ENCODE measurements around the gene ALDH1A1.
"Not testable (repeated sequence)": the region's sequence is repeated elsewhere in the genome, so short reads cannot be mapped to it uniquely, and the experiment has no call there.

ALDH1A1 gene

DNA sequence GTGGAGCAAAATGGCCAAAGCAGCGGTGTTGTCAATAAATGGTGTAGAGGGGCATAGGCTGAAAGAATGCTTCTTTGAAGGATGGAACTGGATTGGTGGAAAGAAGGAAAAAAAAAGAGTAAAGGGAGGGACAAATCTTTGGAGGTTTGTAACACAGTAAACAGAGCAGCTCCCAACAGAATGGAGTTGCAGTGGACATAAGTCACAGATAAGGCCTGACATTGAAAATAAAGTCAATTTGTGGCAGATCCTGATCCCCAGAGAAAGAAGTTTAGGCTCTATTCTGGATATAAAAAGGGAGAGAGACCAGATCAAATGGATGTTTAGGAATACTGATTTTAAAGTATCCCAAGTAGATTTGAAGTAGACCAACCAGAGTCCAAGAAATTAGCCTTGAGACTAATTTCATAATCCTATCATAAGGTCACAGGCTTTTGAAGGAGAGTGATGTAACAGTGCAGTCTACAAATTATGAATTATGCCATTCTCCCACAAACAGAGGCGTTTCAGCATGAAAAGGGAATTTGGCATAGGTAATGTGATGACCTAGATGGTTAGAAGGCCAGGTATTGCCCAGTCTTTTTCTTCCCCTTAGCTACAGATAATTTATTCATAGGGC, 8.9 kb downstream of the ALDH1A1 start:
- DNase-seq (ENCODE audit: low read depth, low spot score): no peak

GRCh38 chr9:72942451-72942850, 10.4 kb downstream of the ALDH1A1 start:
- DNase-seq (ENCODE audit: low read depth, low spot score): no peak

- DNase-seq (ENCODE audit: low read depth, low spot score): not testable (repeated sequence)
Measured at GRCh38 chr9:72939581-72939980, 13.3 kb downstream of the ALDH1A1 start.

- DNase-seq (ENCODE audit: low read depth, low spot score): no peak
Measured at GRCh38 chr9:72937545-72937944, 15.3 kb downstream of the ALDH1A1 start.

- no peak for DNase-seq (ENCODE audit: low read depth, low spot score)
Measured at GRCh38 chr9:72936679-72937078, 16.2 kb downstream of the ALDH1A1 start.

DNA sequence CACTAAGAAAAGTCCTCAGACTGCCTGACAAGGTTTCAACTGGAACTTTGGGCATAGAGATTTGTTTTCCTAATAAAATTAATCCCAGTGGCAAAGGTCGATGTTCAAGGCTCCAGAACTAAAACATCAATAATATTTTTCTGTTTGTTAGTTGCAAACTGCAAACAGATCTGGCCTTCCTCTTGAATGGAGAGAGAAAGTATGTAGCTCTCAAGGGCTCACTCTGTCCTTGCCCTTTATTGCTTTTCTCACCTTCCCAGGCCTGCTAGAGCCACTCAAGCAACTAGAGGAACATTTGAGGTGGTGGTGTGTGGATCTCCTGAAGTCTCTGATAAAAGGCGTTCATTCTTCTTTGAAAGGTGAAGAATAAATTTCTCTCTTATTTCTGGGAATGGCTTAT, 16.6 kb downstream of the ALDH1A1 start:
- no peak for DNase-seq (ENCODE audit: low read depth, low spot score)

DNA sequence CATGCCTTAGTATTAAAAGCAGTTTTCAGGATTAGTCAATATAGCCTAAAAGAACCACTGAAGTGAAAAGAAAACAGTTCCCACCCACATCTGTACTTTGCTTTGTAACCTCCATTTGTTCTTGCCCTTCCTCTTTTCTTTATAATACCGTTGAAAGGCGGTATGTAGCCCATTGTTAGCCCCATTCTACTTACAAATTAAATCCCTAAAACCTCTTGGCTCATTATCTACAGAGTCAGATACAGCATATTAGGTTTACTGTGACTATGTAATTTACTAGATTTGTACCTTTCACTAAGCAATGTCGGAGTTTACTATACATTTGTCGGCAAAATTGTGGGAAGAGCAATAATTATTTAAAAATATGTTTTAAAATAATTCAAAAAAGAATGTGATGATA, 17.3 kb downstream of the ALDH1A1 start:
- DNase-seq (ENCODE audit: low read depth, low spot score): no peak

GRCh38 chr9:72933730-72934665, 18.9 kb downstream of the ALDH1A1 start:
- no peak for DNase-seq (ENCODE audit: low read depth, low spot score)

GRCh38 chr9:72932619-72933018, 20.2 kb downstream of the ALDH1A1 start:
- DNase-seq (ENCODE audit: low read depth, low spot score): no peak

- no peak for DNase-seq (ENCODE audit: low read depth, low spot score)
Measured at GRCh38 chr9:72931897-72932296, 21.0 kb downstream of the ALDH1A1 start.

- no peak for DNase-seq (ENCODE audit: low read depth, low spot score)
Measured at GRCh38 chr9:72931437-72931836, 21.4 kb downstream of the ALDH1A1 start.

- DNase-seq (ENCODE audit: low read depth, low spot score): no peak
Measured at GRCh38 chr9:72930828-72931227, 22.0 kb downstream of the ALDH1A1 start.

DNA sequence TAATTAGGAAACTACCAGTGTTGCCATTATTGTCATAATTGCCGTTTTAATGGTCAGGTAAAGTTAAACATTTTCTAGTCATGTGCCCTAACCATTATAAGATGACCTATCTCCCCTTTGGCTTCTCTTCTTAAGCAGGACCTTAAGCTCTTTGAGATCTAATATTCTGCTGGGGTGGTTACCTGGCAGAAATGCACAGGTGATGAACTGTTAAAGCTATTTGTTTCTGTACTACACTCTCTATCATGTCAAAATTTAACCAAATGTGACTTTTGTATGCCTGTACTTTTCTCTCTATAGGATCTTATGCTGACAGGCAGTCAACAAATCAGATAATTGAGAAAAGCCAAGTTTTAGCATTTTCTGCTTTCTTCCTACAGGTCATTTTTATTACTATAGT, 23.3 kb downstream of the ALDH1A1 start:
- DNase-seq (ENCODE audit: low read depth, low spot score): no peak

DNA sequence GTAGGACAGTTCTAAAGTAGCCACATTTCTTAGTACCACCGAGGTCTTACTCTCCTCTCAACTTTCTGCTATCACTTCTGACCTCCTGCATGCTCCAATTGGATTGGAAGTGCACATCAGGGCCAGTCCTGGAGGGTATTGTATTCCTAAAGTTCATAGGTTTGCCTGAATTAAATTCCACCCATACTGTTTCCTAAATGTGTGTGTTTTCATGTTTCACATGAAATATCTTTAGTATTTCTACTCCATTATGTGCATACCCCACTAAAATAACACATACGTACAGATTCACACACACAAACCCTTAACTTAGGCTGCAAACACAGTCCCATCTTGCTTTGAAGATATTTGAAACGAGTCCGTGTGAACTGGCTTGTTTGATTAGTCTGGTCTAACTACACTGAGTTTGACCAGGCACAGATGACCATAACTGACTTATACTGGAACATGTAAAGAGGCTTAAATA, 24.8 kb downstream of the ALDH1A1 start:
- DNase-seq (ENCODE audit: low read depth, low spot score): no peak

DNA sequence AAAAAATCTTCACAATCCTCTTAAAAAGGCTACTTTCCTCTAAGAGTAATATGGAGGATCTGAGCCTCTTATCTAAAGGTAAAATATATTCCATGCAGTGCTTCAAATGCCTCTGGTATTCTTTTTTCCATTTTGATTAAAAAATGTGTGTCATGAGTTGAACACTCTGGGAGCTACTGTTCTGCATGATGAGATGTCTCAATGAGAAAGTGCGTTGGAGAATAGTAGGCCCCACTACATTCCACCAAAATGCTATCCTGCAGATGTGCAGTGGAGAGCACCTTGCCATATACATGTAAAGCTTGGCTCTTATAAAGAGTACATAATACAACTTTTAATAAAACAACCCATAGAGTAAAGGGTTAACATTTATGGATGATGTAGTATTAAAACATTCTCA, 26.3 kb downstream of the ALDH1A1 start:
- no peak for DNase-seq (ENCODE audit: low read depth, low spot score)

- no peak for DNase-seq (ENCODE audit: low read depth, low spot score)
Measured at GRCh38 chr9:72925891-72926290, 27.0 kb downstream of the ALDH1A1 start.

DNA sequence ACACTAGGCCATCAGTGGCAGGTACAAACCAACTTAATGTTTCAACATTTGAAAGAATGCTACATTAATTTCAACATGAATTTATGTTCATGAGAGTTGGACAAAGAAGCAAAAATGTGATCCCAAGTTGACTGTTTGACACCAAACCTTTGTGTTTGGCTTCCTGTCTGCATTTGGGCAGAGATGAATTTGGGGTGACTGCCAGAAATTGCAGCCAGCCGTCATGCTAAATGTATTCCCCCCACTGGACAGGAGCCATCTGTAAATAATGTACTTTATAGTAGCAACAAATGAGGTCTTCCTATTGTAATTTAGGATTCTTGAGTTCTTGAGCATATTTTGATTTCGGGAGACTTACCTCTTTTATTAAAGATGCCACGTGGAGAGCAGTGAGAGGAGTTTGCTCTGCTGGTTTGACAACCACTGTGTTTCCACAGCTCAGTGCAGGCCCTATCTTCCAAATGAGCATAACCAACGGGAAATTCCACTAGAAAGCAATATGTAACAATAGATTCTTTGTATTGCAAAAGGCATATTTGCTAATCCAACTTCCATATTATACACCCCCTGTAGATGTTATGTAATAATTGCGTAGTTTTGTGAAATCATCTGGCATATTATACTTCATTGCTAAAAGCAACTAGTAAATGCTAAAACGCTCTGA, 27.6 kb downstream of the ALDH1A1 start:
- no peak for DNase-seq (ENCODE audit: low read depth, low spot score)

DNA sequence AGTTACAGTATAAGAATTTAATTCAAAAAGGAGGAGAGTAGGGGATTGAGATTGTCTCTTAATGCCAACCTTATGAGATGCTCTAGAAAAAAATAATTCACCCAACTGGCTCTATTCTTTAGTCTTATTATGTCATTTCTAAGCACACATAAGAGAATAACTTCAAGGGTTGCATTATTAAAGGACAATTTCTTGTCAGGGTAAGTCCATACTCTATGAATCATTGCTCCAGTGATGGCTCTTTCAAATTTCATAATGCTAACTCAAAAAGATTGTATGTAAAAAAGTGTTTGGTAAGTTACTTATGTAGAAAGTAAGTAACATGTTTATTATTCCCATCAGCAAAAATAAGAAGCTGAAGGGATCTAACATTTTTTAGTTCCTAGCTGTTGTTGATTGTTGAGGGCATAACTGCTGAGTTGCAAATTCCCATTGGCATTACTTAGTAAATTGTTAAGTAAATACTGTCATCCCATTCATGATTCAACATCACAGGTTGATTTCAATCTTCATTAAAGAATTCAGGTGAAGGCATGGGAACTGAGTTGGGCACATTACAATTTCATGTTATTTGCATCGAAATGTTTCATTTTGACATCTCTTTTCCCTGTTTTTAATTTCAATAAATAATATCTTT, 28.6 kb downstream of the ALDH1A1 start:
- no peak for DNase-seq (ENCODE audit: low read depth, low spot score)

DNA sequence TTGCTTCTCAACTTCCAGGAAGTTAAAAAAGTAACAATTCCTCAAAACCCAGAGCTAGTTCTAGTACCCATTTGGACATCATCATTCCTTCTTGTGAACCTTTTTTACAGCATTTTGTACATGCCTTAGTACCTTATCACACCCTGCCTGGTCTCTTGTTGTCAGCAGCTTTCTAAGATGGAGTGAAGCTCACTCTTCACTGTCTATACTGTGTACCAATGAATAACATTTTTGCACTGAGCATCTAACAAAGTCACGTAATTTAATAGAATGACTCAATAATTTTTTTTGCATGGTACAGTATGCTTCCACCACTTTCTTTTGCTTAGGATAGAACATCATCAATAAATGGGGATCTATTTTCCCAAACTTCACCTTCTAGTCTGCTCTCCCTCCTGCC, 29.8 kb downstream of the ALDH1A1 start:
- no peak for DNase-seq (ENCODE audit: low read depth, low spot score)

GRCh38 chr9:72921888-72922654, 30.8 kb downstream of the ALDH1A1 start:
- DNase-seq (ENCODE audit: low read depth, low spot score): no peak

GRCh38 chr9:72919246-72919945, 33.5 kb downstream of the ALDH1A1 start:
- no peak for DNase-seq (ENCODE audit: low read depth, low spot score)
